Psoas muscle (tissue), 8 donors: Measurements from ENCODE around the gene ABI2. TPM values are rescaled to one million over a fixed set of nuclear protein-coding genes. Genes with fewer than 3 reads are reported as not detected.
"Not testable (repeated sequence)": the region's sequence is repeated elsewhere in the genome, so short reads cannot be mapped to it uniquely, and the experiment has no call there.

ENCODE experiments used
- ATAC-seq, 4 donors: fragments of 200-7000 bp; cut with Tn5 transposase; one replicate each; pipeline ENCODE4 v1.9.1; 2020; ENCODE audit warnings: moderate library complexity in 3 of 4, mild to moderate bottlenecking in 2 of 4
- DNase-seq, 2 donors: peaks; one replicate each; pipeline ENCODE4 v3.0.0-alpha.2; 2020
- H3K27ac ChIP-seq: fragments of 200-600 bp; one replicate; pipeline ENCODE4 v1.8.0; 2022
- H3K27me3 ChIP-seq, 3 donors: fragments of 200-600 bp in 1 of 3; one replicate each; pipeline versions ENCODE4 v1.6.1 to v1.8.0; 2013 to 2022; ENCODE audit warnings: low read length in 2 of 3, mild to moderate bottlenecking in 2 of 3, moderate library complexity in 1 of 3; ENCODE audit not compliant: insufficient read depth in 3 of 3
- H3K36me3 ChIP-seq, 2 donors: fragments of 200-600 bp in 1 of 2; one replicate each; pipeline versions ENCODE4 v1.6.1 to v1.8.0; 2013 to 2022; ENCODE audit warnings: low read depth in 1 of 2, mild to moderate bottlenecking in 1 of 2, moderate library complexity in 1 of 2; ENCODE audit not compliant: insufficient read depth in 1 of 2
- H3K4me1 ChIP-seq: fragments of 200-600 bp; one replicate; pipeline ENCODE4 v1.8.0; 2022
- H3K4me3 ChIP-seq: fragments of 200-600 bp; one replicate; pipeline ENCODE4 v1.8.0; 2022; ENCODE audit warnings: mild to moderate bottlenecking
- H3K9me3 ChIP-seq: fragments of 200-600 bp; one replicate; pipeline ENCODE4 v1.8.0; 2022
- CTCF ChIP-seq: fragments of 200-600 bp; IDR thresholded peaks from one replicate; pipeline ENCODE4 v1.8.0; 2022; ENCODE audit warnings: antibody characterized with exemption
- WGBS, 3 donors: extraction: QIAGEN DNeasy Blood & Tissue Kit; methylation state at CpG; one replicate each; pipeline versions ENCODE4 v1.1.6 to v1.1.7; 2013; 5-methylcytosine and 5-hydroxymethylcytosine counted together
- intact Hi-C, 2 donors: fragments of 100-400 bp; cut with DNase I; formaldehyde crosslinking; loops; one replicate each; pipeline versions ENCODE4 v1.11.0 to v1.14.2; 2022
- polyA plus RNA-seq, 3 donors: library from polyadenylated mRNA; stranded (reverse); fragments of 200-250 nt; gene quantifications; one replicate each; pipeline ENCODE4 v1.2.3, GENCODE V29; 2013
- total RNA-seq, 4 donors: library from RNA; stranded (reverse); fragmentation: NEBNext Ultra II Directional in 2 of 4; extraction: Animal tissue kit (Norgen Biotek cat#: 25700) in 2 of 4; gene quantifications; one replicate each; pipeline versions ENCODE4 v1.2.1 to v1.2.4, GENCODE V29; 2021 to 2023
- donor health status: healthy with polysubstance abuse.
- donor health status: DM: no; HTN: no; CAD: no; lungs with moderate emphysema.
- donor health status: Bipolar disorder and iron deficiency.
- donor health status: healthy.
- donor health status: DM: yes; HTN: yes; CAD: no.
- donor health status: DM: no; HTN: no; CAD: no.
- donor health status: DM: no; HTN: no; CAD: no.
- donor health status: DM: yes; HTN: yes; CAD: no.

The ABI2 gene
- total and polyA plus RNA-seq, 7 donors: 7.5 to 16.9 (median 12.9) TPM

GRCh38 chr2:203376173-203376572 is 48.0 kb downstream of the ABI2 start:
- no peak for ATAC-seq
- no peaks in the 10 kb centered on the region for H3K4me1 ChIP-seq
- H3K27me3 ChIP-seq: no peaks in the 10 kb centered on the region
- DNase-seq: no peak
- TF ChIP-seq CTCF: no peak
- no peaks in the 10 kb centered on the region for H3K9me3 ChIP-seq
- no peak overlapping the region for H3K4me3 ChIP-seq
- no peaks in the 10 kb centered on the region for H3K36me3 ChIP-seq
- intact Hi-C loops: no loop called here
- H3K27ac ChIP-seq: no peak overlapping the region

- no peaks in the 10 kb centered on the region for H3K4me1 ChIP-seq
- TF ChIP-seq CTCF: no peak
- H3K27me3 ChIP-seq: no peaks in the 10 kb centered on the region
- DNase-seq: no peak
- no peak overlapping the region for H3K27ac ChIP-seq
- H3K4me3 ChIP-seq: no peak overlapping the region
- WGBS, 3 donors: 73 to 95% (median 76%) methylated on average over 3 of the region's 3 CpGs
- intact Hi-C loops: no loop called here
- no peak for ATAC-seq
- no peaks in the 10 kb centered on the region for H3K9me3 ChIP-seq
- H3K36me3 ChIP-seq: peaks cover 0 to 3% of the 10 kb centered on the region in 2 donors
These were observed 51.0 kb downstream of the ABI2 start for GRCh38 chr2:203379156-203379555.

GRCh38 chr2:203383038-203383437 is 54.8 kb downstream of the ABI2 start:
- no peak overlapping the region for H3K27ac ChIP-seq
- H3K36me3 ChIP-seq: peaks cover 0 to 3% of the 10 kb centered on the region in 2 donors
- no peaks in the 10 kb centered on the region for H3K9me3 ChIP-seq
- no peaks in the 10 kb centered on the region for H3K4me1 ChIP-seq
- DNase-seq (no peak), ATAC-seq (no peak)
- H3K4me3 ChIP-seq: no peak overlapping the region
- no peaks in the 10 kb centered on the region for H3K27me3 ChIP-seq
- intact Hi-C loops: no loop called here
- 93 to 97% (median 96%) methylated on average over 1 of the region's 1 CpG for whole genome bisulfite sequencing, 3 donors
- no peak for TF ChIP-seq CTCF

- H3K4me1 ChIP-seq, DNase-seq, H3K27me3 ChIP-seq, H3K36me3 ChIP-seq, ATAC-seq, H3K9me3 ChIP-seq, H3K27ac ChIP-seq, H3K4me3 ChIP-seq, intact Hi-C loops: not testable (repeated sequence)
- WGBS, 3 donors: 89 to 93% (median 93%) methylated on average over 6 of the region's 6 CpGs
These were observed 60.0 kb downstream of the ABI2 start for GRCh38 chr2:203388153-203388552.

GRCh38 chr2:203394519-203395227 is 66.5 kb downstream of the ABI2 start:
- H3K4me3 ChIP-seq: no peak overlapping the region
- H3K36me3 ChIP-seq: peaks cover 0 to 9% of the 10 kb centered on the region in 2 donors
- no peaks in the 10 kb centered on the region for H3K9me3 ChIP-seq
- intact Hi-C loops: no loop called here
- ATAC-seq (no peak), DNase-seq (no peak)
- no peaks in the 10 kb centered on the region for H3K4me1 ChIP-seq
- TF ChIP-seq CTCF: no peak
- 96 to 99% (median 96%) methylated on average over 9 of the region's 9 CpGs for WGBS, 3 donors
- H3K27ac ChIP-seq: no peak overlapping the region
- H3K27me3 ChIP-seq: no peaks in the 10 kb centered on the region
